Sigmoid colon (tissue), 3 donors: ENCODE data around the gene RTN4RL2.

Source experiments
- CTCF ChIP-seq, 4 experiments: fragments of 450-650 bp in 3 of 4; fragments of 200-600 bp in 1 of 4; IDR thresholded peaks; one replicate each; pipeline ENCODE4 v1.5.1; 2016 to 2019; ENCODE audit warnings: antibody characterized with exemption in 4 of 4, mild to moderate bottlenecking in 3 of 4, moderate library complexity in 2 of 4
- POLR2A ChIP-seq, 2 donors: fragments of 450-650 bp; IDR thresholded peaks; one replicate each; pipeline ENCODE4 v1.6.1; 2016; ENCODE audit warnings: antibody characterized with exemption in 2 of 2, mild to moderate bottlenecking in 2 of 2, moderate library complexity in 2 of 2

GRCh38 chr11:57493507-57494503 is 33.5 kb downstream of the RTN4RL2 start:
- TF ChIP-seq CTCF (IDR thresholded peaks at IDR 0.05) (peak; percentile 58 to 89 (median 74)), POLR2A (IDR thresholded peaks at IDR 0.05) (no peak)
